WI38 (cell line): Measurements from ENCODE around the gene PCMT1.

Source experiments
- H3K4me3 ChIP-seq: 2 replicates; pipeline ENCODE4 v1.5.1; 2011; ENCODE audit warnings: low read depth, mild to moderate bottlenecking, control low read depth, low read length
- TF ChIP-seq, protein P1 (sequence below): IDR thresholded peaks from 2 replicates; pipeline ENCODE4 v1.5.1; 2012; ENCODE audit warnings: low read depth, mild to moderate bottlenecking, control low read depth, low read length

The PCMT1 gene

DNA sequence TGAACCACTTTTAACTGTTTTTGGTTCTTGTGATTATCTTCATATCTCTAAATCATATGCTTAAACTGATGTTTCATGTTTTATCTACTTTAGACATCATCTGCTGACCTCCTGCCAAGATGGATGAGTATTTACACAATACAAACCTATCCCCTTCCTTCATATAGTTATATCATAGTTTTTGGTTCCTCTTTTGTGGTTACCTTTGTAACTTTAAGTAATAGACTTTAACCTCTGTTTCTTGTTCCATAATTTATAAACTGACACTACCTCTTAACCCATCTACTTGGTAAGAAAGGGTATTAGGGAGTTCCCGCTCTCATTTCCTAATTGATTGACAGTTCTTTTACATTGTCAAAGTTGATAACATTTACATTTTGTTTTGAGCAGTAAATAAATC lies 11.9 kb downstream of the PCMT1 start:
- TF ChIP-seq, protein P1, sequence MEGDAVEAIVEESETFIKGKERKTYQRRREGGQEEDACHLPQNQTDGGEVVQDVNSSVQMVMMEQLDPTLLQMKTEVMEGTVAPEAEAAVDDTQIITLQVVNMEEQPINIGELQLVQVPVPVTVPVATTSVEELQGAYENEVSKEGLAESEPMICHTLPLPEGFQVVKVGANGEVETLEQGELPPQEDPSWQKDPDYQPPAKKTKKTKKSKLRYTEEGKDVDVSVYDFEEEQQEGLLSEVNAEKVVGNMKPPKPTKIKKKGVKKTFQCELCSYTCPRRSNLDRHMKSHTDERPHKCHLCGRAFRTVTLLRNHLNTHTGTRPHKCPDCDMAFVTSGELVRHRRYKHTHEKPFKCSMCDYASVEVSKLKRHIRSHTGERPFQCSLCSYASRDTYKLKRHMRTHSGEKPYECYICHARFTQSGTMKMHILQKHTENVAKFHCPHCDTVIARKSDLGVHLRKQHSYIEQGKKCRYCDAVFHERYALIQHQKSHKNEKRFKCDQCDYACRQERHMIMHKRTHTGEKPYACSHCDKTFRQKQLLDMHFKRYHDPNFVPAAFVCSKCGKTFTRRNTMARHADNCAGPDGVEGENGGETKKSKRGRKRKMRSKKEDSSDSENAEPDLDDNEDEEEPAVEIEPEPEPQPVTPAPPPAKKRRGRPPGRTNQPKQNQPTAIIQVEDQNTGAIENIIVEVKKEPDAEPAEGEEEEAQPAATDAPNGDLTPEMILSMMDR = no peak
- H3K4me3 ChIP-seq = no peak overlapping the region

DNA sequence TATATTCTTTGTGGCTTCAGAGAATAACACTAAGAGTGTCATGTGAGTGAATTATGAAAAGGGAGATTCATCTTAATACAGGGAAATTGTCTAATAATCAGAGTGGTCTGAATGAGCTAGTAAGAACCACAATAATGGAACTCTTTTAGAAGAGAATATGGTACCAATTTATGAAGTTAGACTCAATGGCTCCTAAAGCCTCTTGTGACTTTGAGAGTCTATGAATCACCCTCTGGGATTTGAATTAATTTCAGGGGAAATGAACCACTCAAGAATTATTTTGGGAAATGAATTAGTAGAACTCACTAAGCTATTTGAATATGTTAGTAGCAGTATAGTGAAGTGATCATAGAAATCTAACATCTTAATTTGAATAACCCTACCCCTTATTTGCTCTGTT lies 14.3 kb downstream of the PCMT1 start:
- no peak overlapping the region for H3K4me3 ChIP-seq

DNA sequence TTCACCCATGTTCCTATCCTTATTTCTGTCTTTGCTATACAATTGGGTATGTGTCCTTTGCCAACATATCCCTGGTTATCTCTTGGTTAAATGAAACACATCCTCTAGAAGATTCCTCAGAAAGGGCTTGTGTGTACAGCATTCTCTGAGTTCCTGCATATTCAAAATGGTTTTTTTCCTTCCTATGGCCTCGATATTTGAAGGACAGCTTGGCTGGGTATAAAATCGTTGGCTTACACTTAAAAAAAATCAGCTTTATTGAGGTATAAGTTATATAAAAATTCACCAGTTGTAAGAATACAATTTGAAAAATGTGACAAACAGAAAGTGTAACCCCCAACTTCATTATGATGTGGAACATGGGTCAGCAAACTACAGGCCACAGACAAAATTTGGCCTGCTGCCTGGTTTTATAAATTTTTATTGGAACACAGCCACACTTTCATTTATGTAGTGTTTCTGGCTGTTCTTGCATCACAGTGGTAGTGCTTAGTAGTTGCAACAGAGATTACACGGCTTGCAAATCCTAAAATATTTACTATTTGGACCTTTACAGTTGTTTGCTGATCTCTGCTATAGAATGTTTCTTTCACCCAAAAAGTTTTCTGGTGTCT lies 16.7 kb downstream of the PCMT1 start:
- H3K4me3 ChIP-seq = no peak overlapping the region
- TF ChIP-seq, protein P1 = no peak

More for the DNA sequence above, 14.3 kb downstream of the PCMT1 start:
- TF ChIP-seq, protein P1 = no peak

DNA sequence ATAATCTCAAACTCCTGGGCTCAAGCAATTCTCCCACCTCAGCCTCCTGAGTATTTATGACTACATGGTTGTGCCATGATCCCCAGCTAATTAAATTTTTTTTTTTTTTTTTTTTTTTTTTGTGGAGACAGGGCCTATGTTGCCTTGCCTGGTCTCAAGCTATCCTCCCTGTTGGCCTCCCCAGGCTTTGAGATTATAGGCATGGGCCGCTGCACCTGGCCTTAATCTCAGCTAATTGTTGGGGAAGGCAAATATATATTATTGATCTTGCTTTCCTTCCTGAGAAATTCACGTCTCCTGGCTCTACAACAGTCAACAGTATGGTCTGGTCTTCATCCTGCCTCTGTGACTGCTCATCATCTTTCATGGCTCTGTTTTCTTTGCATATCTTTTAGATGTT lies 20.1 kb downstream of the PCMT1 start:
- H3K4me3 ChIP-seq = no peak overlapping the region
- TF ChIP-seq, protein P1 = no peak

DNA sequence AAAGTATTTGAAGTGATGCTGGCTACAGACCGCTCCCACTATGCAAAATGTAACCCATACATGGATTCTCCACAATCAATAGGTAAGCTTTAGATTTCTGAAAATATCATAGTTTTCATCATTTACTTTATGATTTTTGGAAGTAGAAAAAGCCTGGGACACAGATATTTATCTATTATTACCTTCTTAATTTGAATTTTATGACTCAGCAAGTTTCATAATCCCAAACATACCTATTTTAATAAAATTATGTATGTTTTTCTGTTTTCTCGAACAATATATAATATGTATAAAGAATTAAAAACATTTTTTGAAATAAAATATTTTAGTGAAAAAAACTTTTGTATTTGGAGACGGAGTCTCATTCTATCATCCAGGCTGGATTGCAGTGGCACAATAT lies 21.6 kb downstream of the PCMT1 start:
- no peak overlapping the region for H3K4me3 ChIP-seq
- TF ChIP-seq, protein P1 = no peak

DNA sequence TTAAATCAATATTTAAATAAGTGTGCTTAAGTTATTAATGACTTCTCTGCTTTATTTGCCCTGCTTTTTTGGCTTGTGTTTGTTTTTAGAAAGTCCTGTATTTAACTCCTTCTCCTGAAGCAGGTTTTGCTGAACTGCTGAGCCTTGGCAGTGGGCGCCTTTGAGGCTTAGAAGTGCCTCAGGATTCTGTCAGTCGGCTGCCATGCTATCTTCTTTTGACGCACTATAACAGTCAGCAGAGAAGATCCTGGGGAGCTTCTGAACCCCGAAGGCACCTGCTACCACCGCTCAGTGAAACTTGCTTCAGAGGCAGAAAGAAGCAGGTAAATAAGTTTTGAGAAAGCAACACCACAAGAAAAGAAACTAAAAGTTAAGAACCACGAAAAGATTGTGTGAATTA lies 22.4 kb downstream of the PCMT1 start:
- no peak overlapping the region for H3K4me3 ChIP-seq
- TF ChIP-seq, protein P1 = no peak

DNA sequence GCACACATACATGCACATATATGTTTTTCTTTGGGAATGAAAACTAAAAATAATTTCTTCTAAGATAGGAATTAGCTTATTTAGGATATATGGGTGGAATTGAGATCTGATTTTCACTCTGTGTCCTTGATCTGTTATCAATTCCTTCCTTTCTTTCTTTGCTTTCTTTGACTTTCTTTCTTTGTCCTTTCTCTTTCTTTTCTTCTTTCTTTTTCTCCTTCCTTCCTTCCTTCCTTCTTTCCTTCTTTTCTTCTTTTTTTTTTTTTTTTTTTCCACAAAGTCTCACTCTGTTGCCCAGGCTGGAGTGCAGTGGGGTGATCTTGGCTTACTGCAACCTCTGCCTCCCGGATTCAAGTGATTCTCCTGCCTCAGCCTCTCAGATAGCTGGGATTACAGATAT lies 28.1 kb downstream of the PCMT1 start:
- TF ChIP-seq, protein P1 = no peak
- no peak overlapping the region for H3K4me3 ChIP-seq
